Thyroid gland (tissue), 4 donors: Measurements from ENCODE around the gene SURF4. TPM values are rescaled to one million over a fixed set of nuclear protein-coding genes. Genes with fewer than 3 reads are reported as not detected.

Experiments
- DNase-seq, 2 donors: peaks; one replicate each; pipeline ENCODE4 v3.0.0-alpha.2; 2019
- H3K27ac ChIP-seq, 3 donors: fragments of 200-600 bp; sonication (generic); 1 replicate in 2 of 3; 2 replicates in 1 of 3; pipeline ENCODE4 v1.5.1; 2016 to 2019; ENCODE audit warnings: mild to moderate bottlenecking in 1 of 3, moderate library complexity in 1 of 3
- H3K27me3 ChIP-seq: fragments of 200-600 bp; sonication (generic); one replicate; pipeline ENCODE4 v1.5.1; 2019
- H3K36me3 ChIP-seq, 2 donors: fragments of 200-600 bp; sonication (generic); one replicate each; pipeline ENCODE4 v1.5.1; 2016 to 2019
- H3K4me1 ChIP-seq, 2 donors: fragments of 200-600 bp; sonication (generic); one replicate each; pipeline ENCODE4 v1.5.1; 2017 to 2019
- H3K4me3 ChIP-seq, 3 donors: fragments of 200-600 bp; sonication (generic); replicated peaks in 1 of 3; 1 replicate in 2 of 3; 2 replicates in 1 of 3; pipeline ENCODE4 v1.5.1; 2016; ENCODE audit warnings: mild to moderate bottlenecking in 1 of 3
- H3K9me3 ChIP-seq: fragments of 200-600 bp; sonication (generic); one replicate; pipeline ENCODE4 v1.5.1; 2017
- POLR2A ChIP-seq, 2 donors: fragments of 450-650 bp; IDR thresholded peaks; one replicate each; pipeline ENCODE4 v1.6.1; 2017; ENCODE audit warnings: antibody characterized with exemption in 2 of 2, mild to moderate bottlenecking in 2 of 2, moderate library complexity in 1 of 2
- WGBS, 2 donors: methylation state at CpG; one replicate each; pipeline ENCODE4 v1.1.5; 2017; 5-methylcytosine and 5-hydroxymethylcytosine counted together
- intact Hi-C: fragments of 100-400 bp; cut with DNase I; formaldehyde crosslinking; loops from one replicate; pipeline ENCODE4 v1.15.1; 2023
- total RNA-seq, 4 donors: library from RNA; depleted of rRNA; stranded (reverse); fragments of >200 nt; gene quantifications; one replicate each; pipeline ENCODE4 v1.2.3, GENCODE V29; 2016
- TF ChIP-seq, protein P1 (sequence below), 6 experiments: fragments of 200-600 bp in 3 of 6; fragments of 450-650 bp in 3 of 6; sonication (generic) in 3 of 6; IDR thresholded peaks; one replicate each; pipeline ENCODE4 v1.5.1; 2016 to 2019; ENCODE audit warnings: antibody characterized with exemption in 6 of 6, mild to moderate bottlenecking in 2 of 6, inconsistent platforms in 1 of 6, moderate library complexity in 1 of 6

The SURF4 gene
- total RNA-seq, 4 donors from 2014 or later: 165 to 253 (median 226) TPM

DNA sequence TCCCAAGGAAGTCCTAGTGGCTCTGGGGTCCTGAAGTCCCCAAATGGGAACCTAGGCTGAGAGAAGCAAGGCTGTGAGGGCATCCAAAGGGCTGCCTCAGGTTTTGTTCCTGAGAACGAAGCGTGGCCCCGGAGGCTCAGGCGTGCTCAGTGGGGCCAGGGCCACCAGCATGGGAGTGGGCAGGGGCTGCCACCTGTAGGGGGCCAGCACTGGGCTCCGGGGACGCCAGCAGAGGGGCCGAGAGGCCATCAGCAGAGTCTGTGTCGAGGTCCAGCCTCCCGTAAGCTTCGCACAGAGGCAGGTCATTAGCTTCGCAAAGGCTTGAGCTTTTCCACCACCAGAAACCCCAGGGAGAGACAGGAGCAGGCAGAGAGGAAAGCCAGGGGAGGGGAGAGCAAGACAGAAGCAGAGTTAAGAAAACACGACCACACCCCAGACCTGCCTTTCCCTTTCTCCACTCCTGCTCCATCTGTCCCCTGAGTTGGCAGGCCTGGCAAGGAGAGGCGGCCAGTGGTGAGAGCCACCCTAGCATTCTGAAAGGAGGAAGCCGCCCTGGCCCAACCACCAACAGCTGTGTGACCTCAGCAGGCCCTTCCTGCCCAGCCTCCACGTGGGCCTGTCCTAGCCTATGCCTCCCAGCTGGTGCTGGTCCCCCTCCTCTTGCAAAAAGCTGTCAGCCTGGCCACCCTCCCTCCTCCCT, 34.3 kb downstream of the SURF4 start:
- intact Hi-C loops: no loop called here
- Histone ChIP-seq H3K27ac (no peak overlapping the region), H3K36me3 (peaks cover 33% of the 10 kb centered on the region in 2 donors), H3K27me3 (no peaks in the 10 kb centered on the region), H3K9me3 (no peaks in the 10 kb centered on the region), H3K4me3 (no peak overlapping the region), H3K4me1 (peaks cover 4 to 6% of the 10 kb centered on the region in 2 donors)
- peak in 1 of 2 donors; percentile 37 for DNase-seq
- WGBS, 2 donors: 90% methylated on average over 15 of the region's 15 CpGs
- TF ChIP-seq POLR2A (IDR thresholded peaks at IDR 0.05): no peak
- TF ChIP-seq, protein P1, sequence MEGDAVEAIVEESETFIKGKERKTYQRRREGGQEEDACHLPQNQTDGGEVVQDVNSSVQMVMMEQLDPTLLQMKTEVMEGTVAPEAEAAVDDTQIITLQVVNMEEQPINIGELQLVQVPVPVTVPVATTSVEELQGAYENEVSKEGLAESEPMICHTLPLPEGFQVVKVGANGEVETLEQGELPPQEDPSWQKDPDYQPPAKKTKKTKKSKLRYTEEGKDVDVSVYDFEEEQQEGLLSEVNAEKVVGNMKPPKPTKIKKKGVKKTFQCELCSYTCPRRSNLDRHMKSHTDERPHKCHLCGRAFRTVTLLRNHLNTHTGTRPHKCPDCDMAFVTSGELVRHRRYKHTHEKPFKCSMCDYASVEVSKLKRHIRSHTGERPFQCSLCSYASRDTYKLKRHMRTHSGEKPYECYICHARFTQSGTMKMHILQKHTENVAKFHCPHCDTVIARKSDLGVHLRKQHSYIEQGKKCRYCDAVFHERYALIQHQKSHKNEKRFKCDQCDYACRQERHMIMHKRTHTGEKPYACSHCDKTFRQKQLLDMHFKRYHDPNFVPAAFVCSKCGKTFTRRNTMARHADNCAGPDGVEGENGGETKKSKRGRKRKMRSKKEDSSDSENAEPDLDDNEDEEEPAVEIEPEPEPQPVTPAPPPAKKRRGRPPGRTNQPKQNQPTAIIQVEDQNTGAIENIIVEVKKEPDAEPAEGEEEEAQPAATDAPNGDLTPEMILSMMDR (IDR thresholded peaks at IDR 0.05): no peak

DNA sequence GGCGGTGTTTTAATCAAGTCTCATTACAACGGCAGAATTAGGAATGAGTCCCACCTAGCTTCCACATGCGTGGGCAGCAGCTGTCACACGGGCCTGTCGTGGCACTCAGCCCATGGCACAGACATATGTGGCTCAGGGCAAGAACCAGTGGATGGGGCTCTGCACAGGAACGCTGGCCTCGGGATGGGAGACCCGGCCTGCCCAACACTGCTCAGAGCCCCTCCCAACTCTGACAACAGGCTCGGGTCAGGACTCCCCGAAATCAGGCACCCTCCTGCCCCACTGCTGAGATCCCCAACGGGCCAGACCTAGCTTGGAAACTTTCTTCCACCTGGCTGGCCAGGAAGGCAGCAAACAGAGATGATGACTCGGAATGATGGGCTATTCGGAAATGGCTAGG, 34.9 kb downstream of the SURF4 start:
- peaks cover 3 to 5% of the 10 kb centered on the region in 2 donors for H3K4me1 ChIP-seq
- intact Hi-C loops: no loop called here
- no peak overlapping the region for H3K4me3 ChIP-seq
- H3K9me3 ChIP-seq: no peaks in the 10 kb centered on the region
- no peak for DNase-seq
- no peaks in the 10 kb centered on the region for H3K27me3 ChIP-seq
- no peak for TF ChIP-seq POLR2A (IDR thresholded peaks at IDR 0.05)
- TF ChIP-seq, protein P1 (IDR thresholded peaks at IDR 0.05): no peak
- 88 to 93% methylated on average over 10 to 13 of the region's 13 CpGs for WGBS, 2 donors
- H3K27ac ChIP-seq: no peak overlapping the region
- peaks cover 33% of the 10 kb centered on the region in 2 donors for H3K36me3 ChIP-seq

DNA sequence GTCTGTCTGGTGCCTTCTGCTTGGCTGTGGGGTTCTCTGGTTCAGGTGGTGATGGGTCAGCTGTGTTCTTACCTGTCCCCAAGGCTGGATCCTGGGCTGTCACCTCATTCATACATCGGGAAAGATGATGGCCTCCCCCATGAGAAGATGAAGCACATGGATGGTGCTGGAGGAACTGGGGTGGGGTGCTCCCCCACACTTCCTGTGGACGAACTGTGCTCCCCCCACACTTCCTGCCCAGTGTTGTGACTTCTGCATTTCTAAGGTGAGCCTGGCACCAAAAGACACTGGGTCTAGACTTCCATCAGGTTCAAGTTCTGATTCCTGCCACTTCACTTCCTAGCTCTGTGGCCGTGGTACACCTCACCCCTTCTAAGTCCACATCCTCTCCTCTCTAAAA, 35.6 kb downstream of the SURF4 start:
- no peak for DNase-seq
- H3K27ac ChIP-seq: no peak overlapping the region
- H3K4me3 ChIP-seq: no peak overlapping the region
- intact Hi-C loops: no loop called here
- peaks cover 29% of the 10 kb centered on the region in 2 donors for H3K36me3 ChIP-seq
- no peaks in the 10 kb centered on the region for H3K27me3 ChIP-seq
- no peaks in the 10 kb centered on the region for H3K9me3 ChIP-seq
- TF ChIP-seq, protein P1 (IDR thresholded peaks at IDR 0.05): no peak
- no peak for TF ChIP-seq POLR2A (IDR thresholded peaks at IDR 0.05)
- peaks cover 5 to 7% of the 10 kb centered on the region in 2 donors for H3K4me1 ChIP-seq
- WGBS, 2 donors: 67 to 90% methylated on average over 3 of the region's 3 CpGs

DNA sequence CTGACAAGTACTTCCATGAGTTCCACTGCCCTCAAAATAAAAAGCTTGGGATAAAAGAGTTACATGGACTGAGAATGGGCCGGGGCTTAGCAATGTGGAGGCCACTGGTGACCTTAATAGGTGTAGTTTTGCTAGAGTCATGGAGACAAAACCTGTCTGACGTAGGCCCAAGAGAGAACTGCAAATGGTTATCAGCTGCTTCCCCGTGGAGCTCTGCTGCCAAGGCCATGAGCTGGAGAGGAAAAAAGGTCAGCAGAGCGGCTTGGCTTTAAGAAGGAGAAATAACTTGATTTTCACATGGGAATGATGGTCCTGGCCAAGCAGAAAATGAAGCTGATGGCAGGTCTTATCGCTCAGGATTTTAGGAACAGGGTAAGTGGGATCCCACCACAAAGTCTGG, 36.2 kb downstream of the SURF4 start:
- Histone ChIP-seq H3K9me3 (no peaks in the 10 kb centered on the region), H3K4me1 (peaks cover 11 to 13% of the 10 kb centered on the region in 2 donors), H3K4me3 (no peak overlapping the region), H3K36me3 (peaks cover 23 to 27% of the 10 kb centered on the region in 2 donors), H3K27ac (no peak overlapping the region), H3K27me3 (no peaks in the 10 kb centered on the region)
- no peak for DNase-seq
- TF ChIP-seq, protein P1 (IDR thresholded peaks at IDR 0.05): no peak
- TF ChIP-seq POLR2A (IDR thresholded peaks at IDR 0.05): no peak
- intact Hi-C loops: loop anchor here (5.0 kb wide), 1 partner anchor 38 kb away; the partner anchor contains the start of genes STKLD1 and SURF4
- 83 to 84% methylated on average over 5 of the region's 5 CpGs for WGBS, 2 donors
